Lower leg skin (tissue), 4 donors: ENCODE measurements around the gene NFATC4. TPM values are rescaled to one million over a fixed set of nuclear protein-coding genes. Genes with fewer than 3 reads are reported as not detected.
A peak's percentile ranks its signal among the peaks of the same experiment; 100 is the strongest.

ENCODE experiments used
- DNase-seq, 2 donors: peaks; one replicate each; pipeline ENCODE4 v3.0.0-alpha.2; 2019; ENCODE audit warnings: low spot score in 2 of 2
- H3K4me3 ChIP-seq: fragments of 200-600 bp; sonication (generic); 2 replicates; pipeline ENCODE4 v1.5.1; 2017; ENCODE audit warnings: mild to moderate bottlenecking, low read depth; ENCODE audit not compliant: poor library complexity, severe bottlenecking
- POLR2A ChIP-seq, 2 donors: fragments of 450-650 bp; IDR thresholded peaks; one replicate each; pipeline ENCODE4 v1.6.1; 2016 to 2017; ENCODE audit warnings: antibody characterized with exemption in 2 of 2, mild to moderate bottlenecking in 1 of 2, moderate library complexity in 1 of 2
- WGBS, 2 donors: methylation state at CpG; one replicate each; pipeline ENCODE4 v1.1.5; 2018; 5-methylcytosine and 5-hydroxymethylcytosine counted together
- intact Hi-C: fragments of 100-400 bp; cut with DNase I; formaldehyde crosslinking; loops from one replicate; pipeline ENCODE4 v1.15.0; 2023; ENCODE audit warnings: low total_unique reads
- total RNA-seq, 4 donors: library from RNA; depleted of rRNA; stranded (reverse); fragments of >200 nt; gene quantifications; one replicate each; pipeline ENCODE4 v1.1.0, GENCODE V29; 2016
- TF ChIP-seq, protein P1 (sequence below), 3 donors: fragments of 450-650 bp; IDR thresholded peaks; one replicate each; pipeline ENCODE4 v1.5.1; 2016; ENCODE audit warnings: antibody characterized with exemption in 3 of 3, mild to moderate bottlenecking in 3 of 3, moderate library complexity in 2 of 3

The NFATC4 gene
- total RNA-seq, result 10 to 100 TPM in 3 of 4 donors, 1 to 10 TPM in 1; 8.3 to 26.1 (median 14.0) TPM

DNA sequence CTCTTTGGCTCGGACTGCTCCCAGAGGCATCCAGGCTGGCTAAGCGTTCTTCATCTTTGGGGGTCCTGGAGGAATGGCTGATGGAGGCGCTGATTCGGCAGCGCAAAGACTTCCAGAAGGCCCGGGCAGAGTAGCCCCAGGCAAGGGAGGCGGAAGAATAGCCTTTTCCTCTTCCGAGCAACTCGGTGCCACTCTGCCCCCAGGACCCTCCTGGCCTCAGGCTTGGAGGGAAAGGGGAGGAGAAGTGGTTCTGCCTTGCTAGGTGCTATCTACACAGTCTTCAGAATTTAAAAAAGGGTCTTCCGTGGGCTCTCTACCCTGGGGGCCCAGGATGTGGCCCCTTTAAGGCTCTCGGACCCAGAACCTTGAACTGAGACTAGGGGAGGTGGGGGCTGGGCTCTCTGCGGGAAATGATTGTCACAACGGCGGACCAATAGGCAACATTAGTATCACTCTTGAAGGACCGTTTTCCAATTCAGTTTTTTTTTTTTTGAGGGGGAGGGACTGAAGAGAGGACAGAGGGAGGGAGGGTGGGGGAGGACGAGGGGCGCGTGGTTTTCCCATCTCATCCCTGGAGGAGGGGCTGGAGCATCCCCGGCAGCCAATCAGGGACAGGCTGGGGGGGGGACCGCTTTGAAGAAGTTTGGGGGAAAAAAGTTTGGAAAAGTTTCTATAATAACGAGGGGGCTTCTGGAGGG, at the start of gene NFATC4:
NFATC4 (plus strand) TSS at position 671 of the 698 bp plus-strand sequence. CDS start 157 bp downstream, outside the sequence.
- TF ChIP-seq, protein P1, sequence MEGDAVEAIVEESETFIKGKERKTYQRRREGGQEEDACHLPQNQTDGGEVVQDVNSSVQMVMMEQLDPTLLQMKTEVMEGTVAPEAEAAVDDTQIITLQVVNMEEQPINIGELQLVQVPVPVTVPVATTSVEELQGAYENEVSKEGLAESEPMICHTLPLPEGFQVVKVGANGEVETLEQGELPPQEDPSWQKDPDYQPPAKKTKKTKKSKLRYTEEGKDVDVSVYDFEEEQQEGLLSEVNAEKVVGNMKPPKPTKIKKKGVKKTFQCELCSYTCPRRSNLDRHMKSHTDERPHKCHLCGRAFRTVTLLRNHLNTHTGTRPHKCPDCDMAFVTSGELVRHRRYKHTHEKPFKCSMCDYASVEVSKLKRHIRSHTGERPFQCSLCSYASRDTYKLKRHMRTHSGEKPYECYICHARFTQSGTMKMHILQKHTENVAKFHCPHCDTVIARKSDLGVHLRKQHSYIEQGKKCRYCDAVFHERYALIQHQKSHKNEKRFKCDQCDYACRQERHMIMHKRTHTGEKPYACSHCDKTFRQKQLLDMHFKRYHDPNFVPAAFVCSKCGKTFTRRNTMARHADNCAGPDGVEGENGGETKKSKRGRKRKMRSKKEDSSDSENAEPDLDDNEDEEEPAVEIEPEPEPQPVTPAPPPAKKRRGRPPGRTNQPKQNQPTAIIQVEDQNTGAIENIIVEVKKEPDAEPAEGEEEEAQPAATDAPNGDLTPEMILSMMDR (IDR thresholded peaks at IDR 0.05), result no peak
- no peak for TF ChIP-seq POLR2A (IDR thresholded peaks at IDR 0.05)
- 6 to 10% methylated on average over 21 of the region's 21 CpGs for WGBS, 2 donors
- peak; percentile 78 to 94 for DNase-seq
- intact Hi-C loops, result loop anchor here (5.0 kb wide), 1 partner anchor 60 kb away; the partner anchor contains the start of genes CBLN3 and KHNYN
- peak within 1 kb of the TSS; percentile 49 for H3K4me3 ChIP-seq

GRCh38 chr14:24321212-24321975, 46.6 kb upstream of the NFATC4 start:
- H3K4me3 ChIP-seq, result no peak overlapping the region
- 89 to 92% methylated on average over 14 of the region's 14 CpGs for WGBS, 2 donors
- DNase-seq, result no peak
- TF ChIP-seq, protein P1 (IDR thresholded peaks at IDR 0.05), result no peak
- no peak for TF ChIP-seq POLR2A (IDR thresholded peaks at IDR 0.05)
- intact Hi-C loops, result no loop called here

DNA sequence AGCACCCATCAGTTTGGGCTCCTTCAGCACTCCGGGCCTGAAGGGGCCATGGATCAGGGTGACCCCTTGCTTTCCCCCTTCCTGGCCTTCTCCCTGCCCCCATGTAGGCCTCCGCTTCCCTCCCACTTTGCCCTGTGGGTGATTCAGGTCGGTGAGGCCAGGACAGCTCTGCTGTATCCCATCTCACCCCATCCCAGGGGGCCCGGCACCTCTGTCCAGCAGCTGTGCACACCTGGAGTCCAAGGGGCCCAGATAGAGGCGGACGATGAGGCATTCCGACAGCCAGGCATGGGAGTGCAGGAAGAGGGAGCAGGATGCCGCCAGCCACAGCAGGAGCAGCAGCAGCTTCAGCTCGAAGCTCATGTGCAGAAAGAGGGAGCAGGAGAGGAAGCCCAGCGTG, 45.3 kb upstream of the NFATC4 start:
- intact Hi-C loops, result no loop called here
- no peak for DNase-seq
- TF ChIP-seq POLR2A (IDR thresholded peaks at IDR 0.05), result no peak
- TF ChIP-seq, protein P1 (IDR thresholded peaks at IDR 0.05), result no peak
- H3K4me3 ChIP-seq, result no peak overlapping the region
- 84 to 86% methylated on average over 8 to 10 of the region's 10 CpGs for WGBS, 2 donors

- WGBS, 2 donors, result 54 to 55% methylated on average over 3 of the region's 3 CpGs
- TF ChIP-seq POLR2A (IDR thresholded peaks at IDR 0.05), result no peak
- TF ChIP-seq, protein P1 (IDR thresholded peaks at IDR 0.05), result no peak
- no peak overlapping the region for H3K4me3 ChIP-seq
- no peak for DNase-seq
- intact Hi-C loops, result no loop called here
Observed at GRCh38 chr14:24323341-24323740, 44.6 kb upstream of the NFATC4 start.

DNA sequence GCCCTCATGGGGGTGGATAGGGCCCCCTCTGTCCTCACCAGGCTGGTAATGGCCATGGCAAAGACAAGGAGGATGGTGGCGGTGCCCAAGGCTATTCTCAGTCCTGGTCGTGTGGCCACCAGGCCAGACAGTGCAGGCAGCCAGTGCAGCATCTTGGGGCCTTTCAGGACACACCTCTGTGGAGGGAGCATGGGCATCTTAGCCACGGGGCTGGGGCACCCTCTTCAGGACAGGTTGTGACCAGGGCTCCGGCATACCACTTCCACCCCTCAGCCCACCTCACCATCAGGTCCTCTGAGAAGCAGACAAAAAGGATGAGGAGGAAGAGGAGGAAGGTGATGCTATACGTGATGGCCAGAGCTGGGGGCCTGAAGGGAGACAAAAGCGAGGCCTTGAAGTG, 44.0 kb upstream of the NFATC4 start:
- TF ChIP-seq, protein P1 (IDR thresholded peaks at IDR 0.05), result no peak
- TF ChIP-seq POLR2A (IDR thresholded peaks at IDR 0.05), result no peak
- intact Hi-C loops, result no loop called here
- no peak for DNase-seq
- WGBS, 2 donors, result 80 to 81% methylated on average over 6 of the region's 6 CpGs
- H3K4me3 ChIP-seq, result no peak overlapping the region
